Ascending aorta (tissue), 2 donors: Measurements from ENCODE around the gene MED16. TPM values are rescaled to one million over a fixed set of nuclear protein-coding genes. Genes with fewer than 3 reads are reported as not detected.

ENCODE experiments used
- DNase-seq, 2 donors: peaks; one replicate each; pipeline ENCODE4 v3.0.0-alpha.2; 2019; ENCODE audit warnings: low spot score in 2 of 2
- H3K27ac ChIP-seq, 2 donors: fragments of 200-600 bp; sonication (generic); one replicate each; pipeline ENCODE4 v1.5.1; 2016 to 2017; ENCODE audit warnings: mild to moderate bottlenecking in 1 of 2
- H3K27me3 ChIP-seq: fragments of 200-600 bp; sonication (generic); one replicate; pipeline ENCODE4 v1.5.1; 2017
- H3K36me3 ChIP-seq, 2 donors: fragments of 200-600 bp; sonication (generic); one replicate each; pipeline ENCODE4 v1.5.1; 2016
- H3K4me1 ChIP-seq, 2 donors: fragments of 200-600 bp; sonication (generic); one replicate each; pipeline ENCODE4 v1.5.1; 2016 to 2017; ENCODE audit warnings: mild to moderate bottlenecking in 1 of 2
- H3K4me3 ChIP-seq, 2 donors: fragments of 200-600 bp; sonication (generic); one replicate each; pipeline ENCODE4 v1.5.1; 2016 to 2017; ENCODE audit warnings: mild to moderate bottlenecking in 1 of 2
- H3K9me3 ChIP-seq, 2 donors: fragments of 200-600 bp; sonication (generic); one replicate each; pipeline ENCODE4 v1.5.1; 2016
- intact Hi-C: fragments of 100-400 bp; cut with DNase I; formaldehyde crosslinking; loops from one replicate; pipeline ENCODE4 v1.15.1; 2023
- total RNA-seq: library from RNA; depleted of rRNA; stranded (reverse); fragments of >200 nt; gene quantifications from one replicate; pipeline ENCODE4 v1.1.0, GENCODE V29; 2016
- TF ChIP-seq, protein P1 (sequence below), 3 experiments: fragments of 200-600 bp in 2 of 3; fragments of 450-650 bp in 1 of 3; sonication (generic) in 2 of 3; IDR thresholded peaks; one replicate each; pipeline ENCODE4 v1.5.1; 2016 to 2019; ENCODE audit warnings: antibody characterized with exemption in 3 of 3, mild to moderate bottlenecking in 1 of 3, moderate library complexity in 1 of 3

Gene MED16
- total RNA-seq, result 73.2 TPM

GRCh38 chr19:892894-893689 is at the start of gene MED16, which contains the start of gene RNU6-9:
Gene MED16, minus strand, starts transcription at chr19:893187. Its CDS starts 2,056 bp downstream, at chr19:891131.
Gene RNU6-9, plus strand, starts transcription at chr19:893484.
- peaks cover 4 to 6% of the 10 kb centered on the region in 2 donors for H3K4me1 ChIP-seq
- peaks cover 16 to 19% of the 10 kb centered on the region in 2 donors for H3K36me3 ChIP-seq
- intact Hi-C loops, result loop anchor here (1.0 to 2.0 kb wide), 2 partner anchors 20 to 24 kb away; partner anchors contain the start of gene R3HDM4
- no peaks in the 10 kb centered on the region for H3K9me3 ChIP-seq
- peak; percentile 71 to 95 for DNase-seq
- peak within 1 kb of the TSS; percentile 82 to 87 for H3K27ac ChIP-seq
- peak within 1 kb of the TSS; percentile 75 to 99 for H3K4me3 ChIP-seq
- H3K27me3 ChIP-seq, result no peaks in the 10 kb centered on the region
- TF ChIP-seq, protein P1, sequence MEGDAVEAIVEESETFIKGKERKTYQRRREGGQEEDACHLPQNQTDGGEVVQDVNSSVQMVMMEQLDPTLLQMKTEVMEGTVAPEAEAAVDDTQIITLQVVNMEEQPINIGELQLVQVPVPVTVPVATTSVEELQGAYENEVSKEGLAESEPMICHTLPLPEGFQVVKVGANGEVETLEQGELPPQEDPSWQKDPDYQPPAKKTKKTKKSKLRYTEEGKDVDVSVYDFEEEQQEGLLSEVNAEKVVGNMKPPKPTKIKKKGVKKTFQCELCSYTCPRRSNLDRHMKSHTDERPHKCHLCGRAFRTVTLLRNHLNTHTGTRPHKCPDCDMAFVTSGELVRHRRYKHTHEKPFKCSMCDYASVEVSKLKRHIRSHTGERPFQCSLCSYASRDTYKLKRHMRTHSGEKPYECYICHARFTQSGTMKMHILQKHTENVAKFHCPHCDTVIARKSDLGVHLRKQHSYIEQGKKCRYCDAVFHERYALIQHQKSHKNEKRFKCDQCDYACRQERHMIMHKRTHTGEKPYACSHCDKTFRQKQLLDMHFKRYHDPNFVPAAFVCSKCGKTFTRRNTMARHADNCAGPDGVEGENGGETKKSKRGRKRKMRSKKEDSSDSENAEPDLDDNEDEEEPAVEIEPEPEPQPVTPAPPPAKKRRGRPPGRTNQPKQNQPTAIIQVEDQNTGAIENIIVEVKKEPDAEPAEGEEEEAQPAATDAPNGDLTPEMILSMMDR (IDR thresholded peaks at IDR 0.05), result no peak

- H3K27ac ChIP-seq, result no peak overlapping the region
- TF ChIP-seq, protein P1 (IDR thresholded peaks at IDR 0.05), result no peak
- no peaks in the 10 kb centered on the region for H3K36me3 ChIP-seq
- no peaks in the 10 kb centered on the region for H3K9me3 ChIP-seq
- H3K4me1 ChIP-seq, result peaks cover 0 to 15% of the 10 kb centered on the region in 2 donors
- DNase-seq, result no peak
- H3K27me3 ChIP-seq, result no peaks in the 10 kb centered on the region
- intact Hi-C loops, result loop anchor here (5.0 kb wide), 1 partner anchor 40 kb away; the partner anchor contains the start of gene WDR18
- H3K4me3 ChIP-seq, result no peak overlapping the region
Observed at GRCh38 chr19:942133-942645, 49.2 kb upstream of the MED16 start.

DNA sequence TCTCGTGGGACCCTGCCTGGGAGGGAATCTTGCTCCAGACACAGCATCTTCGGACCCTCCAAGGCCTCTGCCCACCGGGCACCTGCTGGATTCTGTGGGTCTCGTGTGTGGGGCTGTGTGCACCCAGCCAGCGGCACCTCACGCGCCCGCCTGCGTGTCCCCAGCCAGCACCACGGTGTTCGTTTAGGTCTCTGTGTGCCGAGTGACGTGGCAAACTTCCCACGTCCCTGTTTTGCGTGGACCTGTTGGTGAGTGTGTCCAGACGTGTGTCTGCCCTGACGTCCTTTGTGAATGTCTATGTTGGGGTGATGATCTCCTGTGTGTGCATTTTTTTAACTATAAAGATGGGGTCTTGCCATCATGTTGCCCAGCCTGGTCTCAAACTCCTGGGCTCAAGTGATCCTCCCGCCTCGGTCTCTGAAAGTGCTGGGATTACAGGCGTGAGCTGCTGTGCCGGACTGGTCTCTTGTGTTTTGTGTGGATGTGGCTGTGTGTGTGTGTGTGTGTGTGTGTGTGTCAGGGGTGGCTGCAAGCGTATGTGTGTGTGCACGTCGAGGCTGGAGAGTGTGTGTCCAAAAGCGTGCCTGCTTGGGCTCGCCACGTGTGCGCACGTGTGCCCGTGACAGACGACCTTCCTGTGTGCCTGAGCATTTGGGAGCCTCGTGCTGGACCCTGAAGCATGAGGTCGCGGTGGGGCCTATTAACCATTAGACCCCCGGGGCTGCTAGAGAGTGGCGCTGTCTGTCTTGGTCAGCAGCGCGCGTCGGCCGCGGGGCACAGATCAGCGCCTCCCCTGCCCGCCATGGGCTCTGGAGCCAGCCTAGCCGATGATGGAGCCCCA is 48.5 kb upstream of the MED16 start:
- intact Hi-C loops, result loop anchor here (1.0 to 5.0 kb wide), 2 partner anchors 14 to 41 kb away; partner anchors contain the start of gene WDR18
- no peak for DNase-seq
- Histone ChIP-seq H3K4me1 (peaks cover 0 to 15% of the 10 kb centered on the region in 2 donors), H3K27me3 (no peaks in the 10 kb centered on the region), H3K36me3 (no peaks in the 10 kb centered on the region), H3K27ac (peak overlapping the region; percentile 88), H3K9me3 (no peaks in the 10 kb centered on the region), H3K4me3 (peak overlapping the region; percentile 48 to 58)
- TF ChIP-seq, protein P1 (IDR thresholded peaks at IDR 0.05), result no peak

DNA sequence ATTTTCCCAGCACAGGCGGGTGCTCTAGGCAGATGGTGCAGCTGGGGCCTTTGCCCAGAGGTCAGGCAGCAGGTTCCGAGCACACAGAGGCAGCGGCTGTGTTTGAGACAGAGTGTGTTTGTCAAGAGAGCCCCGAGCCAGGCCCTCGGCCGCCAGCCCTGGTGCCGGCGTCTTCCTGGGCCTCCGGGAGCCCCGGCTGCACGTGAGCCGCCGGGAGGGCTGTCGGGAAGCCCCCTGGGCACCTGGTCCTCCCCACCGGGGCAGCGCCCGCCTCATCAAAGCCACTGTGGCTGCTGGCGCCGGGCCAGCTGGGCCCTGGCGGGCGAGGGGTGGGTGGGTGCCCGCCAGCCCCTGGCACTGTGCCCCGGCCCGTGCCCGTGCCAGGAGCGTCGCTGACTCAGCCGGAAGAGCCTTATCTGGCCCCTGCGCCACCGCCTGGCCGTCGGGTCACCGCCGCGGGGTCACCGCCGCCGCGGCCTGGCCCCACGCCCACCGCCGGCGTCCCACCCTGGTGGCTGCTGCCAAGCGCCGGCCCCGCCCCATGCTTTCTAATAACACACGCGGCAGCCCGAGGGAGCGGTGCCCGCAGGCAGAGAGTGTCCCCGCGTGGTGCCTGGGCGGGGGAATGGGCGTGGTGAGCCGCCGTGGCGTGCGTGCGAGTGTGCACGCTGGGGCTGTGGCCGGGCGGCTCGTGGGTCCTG is 47.8 kb upstream of the MED16 start:
- intact Hi-C loops, result loop anchor here (1.0 to 5.0 kb wide), 2 partner anchors 13 to 42 kb away; partner anchors contain the start of gene WDR18
- Histone ChIP-seq H3K27ac (peak overlapping the region; percentile 88), H3K27me3 (no peaks in the 10 kb centered on the region), H3K4me1 (peaks cover 0 to 15% of the 10 kb centered on the region in 2 donors), H3K9me3 (no peaks in the 10 kb centered on the region), H3K36me3 (no peaks in the 10 kb centered on the region), H3K4me3 (peak overlapping the region; percentile 48 to 58)
- TF ChIP-seq, protein P1 (IDR thresholded peaks at IDR 0.05), result no peak
- DNase-seq, result peak; percentile 63 to 90

DNA sequence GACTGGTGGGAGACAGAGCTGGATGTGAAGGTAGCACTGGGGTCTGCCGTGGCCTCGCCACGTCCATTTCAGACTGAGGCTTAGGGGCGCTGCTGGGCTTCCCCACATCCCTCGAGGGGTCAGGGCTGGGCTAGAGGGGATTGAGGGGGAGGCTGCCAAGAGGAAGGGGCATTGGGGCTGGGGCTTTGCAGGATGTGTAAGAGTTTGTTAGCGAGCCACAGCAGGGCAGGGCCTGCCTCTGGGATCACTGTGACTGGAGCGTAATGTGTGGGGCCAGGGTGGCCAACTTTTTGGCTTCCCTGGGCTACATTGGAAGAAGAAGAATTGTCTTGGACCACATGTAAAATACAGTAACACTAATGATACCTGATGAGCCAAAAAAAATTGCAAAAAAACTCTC is 46.9 kb upstream of the MED16 start:
- TF ChIP-seq, protein P1 (IDR thresholded peaks at IDR 0.05), result no peak
- intact Hi-C loops, result loop anchor here (5.0 kb wide), 1 partner anchor 42 kb away; the partner anchor contains the start of gene WDR18
- Histone ChIP-seq H3K27ac (peak overlapping the region; percentile 88), H3K36me3 (no peaks in the 10 kb centered on the region), H3K27me3 (no peaks in the 10 kb centered on the region), H3K9me3 (no peaks in the 10 kb centered on the region), H3K4me1 (peaks cover 0 to 19% of the 10 kb centered on the region in 2 donors), H3K4me3 (peak overlapping the region in 1 of 2 donors; percentile 58)
- no peak for DNase-seq
